HG02884 (cell line): ENCODE results near the gene ACER3.
"Not testable (repeated sequence)": the region's sequence is repeated elsewhere in the genome, so short reads cannot be mapped to it uniquely, and the experiment has no call there.

Experiments used
- ATAC-seq: cut with Tn5 transposase; IDR thresholded peaks from one replicate; pipeline ENCODE4 v1.9.1; 2021; ENCODE audit warnings: mild to moderate bottlenecking, moderate library complexity; ENCODE audit not compliant: unreplicated experiment

ACER3 gene

GRCh38 chr11:76835928-76836612, 24.6 kb upstream of the ACER3 start:
- ATAC-seq, result no peak

GRCh38 chr11:76836613-76837291, 24.0 kb upstream of the ACER3 start:
- ATAC-seq, result no peak

GRCh38 chr11:76837696-76838677, 22.7 kb upstream of the ACER3 start:
- no peak for ATAC-seq

GRCh38 chr11:76838678-76839068, 22.0 kb upstream of the ACER3 start:
- no peak for ATAC-seq

GRCh38 chr11:76839311-76839710, 21.4 kb upstream of the ACER3 start:
- no peak for ATAC-seq

GRCh38 chr11:76841923-76842452, 18.7 kb upstream of the ACER3 start:
- ATAC-seq, result no peak

GRCh38 chr11:76843907-76844306, 16.8 kb upstream of the ACER3 start:
- no peak for ATAC-seq

GRCh38 chr11:76844511-76844910, 16.2 kb upstream of the ACER3 start:
- ATAC-seq, result no peak

- no peak for ATAC-seq
Measured at GRCh38 chr11:76845069-76845468, 15.6 kb upstream of the ACER3 start.

GRCh38 chr11:76846441-76846840, 14.3 kb upstream of the ACER3 start:
- no peak for ATAC-seq

- ATAC-seq, result no peak
Measured at GRCh38 chr11:76849376-76849775, 11.3 kb upstream of the ACER3 start.

GRCh38 chr11:76850130-76850529, 10.6 kb upstream of the ACER3 start:
- ATAC-seq, result no peak

GRCh38 chr11:76850815-76851214, 9.9 kb upstream of the ACER3 start:
- no peak for ATAC-seq

- ATAC-seq, result no peak
Measured at GRCh38 chr11:76854709-76855108, 6.0 kb upstream of the ACER3 start.

GRCh38 chr11:76855670-76856069, 5.0 kb upstream of the ACER3 start:
- ATAC-seq, result not testable (repeated sequence)

GRCh38 chr11:76856106-76856505, 4.6 kb upstream of the ACER3 start:
- no peak for ATAC-seq

GRCh38 chr11:76856571-76856970, 4.1 kb upstream of the ACER3 start:
- ATAC-seq, result no peak

- no peak for ATAC-seq
Measured at GRCh38 chr11:76857781-76858410, 2.8 kb upstream of the ACER3 start.

GRCh38 chr11:76859708-76860227, 950 bp upstream of the ACER3 start:
- no peak for ATAC-seq

GRCh38 chr11:76861490-76861953, 804 bp downstream of the ACER3 start:
- no peak for ATAC-seq
